HFFc6 (cell line): ENCODE measurements around the gene AVPI1. TPM values are rescaled to one million over a fixed set of nuclear protein-coding genes. Genes with fewer than 3 reads are reported as not detected.

ENCODE experiments used
- DNase-seq: peaks from one replicate; pipeline ENCODE4 v3.0.0-alpha.2; 2018
- H3K27ac Mint-ChIP-seq: 2 replicates; pipeline ENCODE4 v1.8.0; 2020; ENCODE audit warnings: mild to moderate bottlenecking, mixed read lengths
- H3K27me3 Mint-ChIP-seq: 2 replicates; pipeline ENCODE4 v1.8.0; 2021; ENCODE audit warnings: mild to moderate bottlenecking, moderate library complexity, mixed read lengths; ENCODE audit not compliant: insufficient read depth
- H3K36me3 Mint-ChIP-seq: 2 replicates; pipeline ENCODE4 v1.8.0; 2021; ENCODE audit warnings: low read depth, mixed read lengths
- H3K4me1 Mint-ChIP-seq: 2 replicates; pipeline ENCODE4 v1.8.0; 2020; ENCODE audit warnings: low read depth, mixed read lengths
- H3K4me3 Mint-ChIP-seq: 2 replicates; pipeline ENCODE4 v1.8.0; 2020; ENCODE audit warnings: mild to moderate bottlenecking, moderate library complexity, mixed read lengths
- H3K9me3 Mint-ChIP-seq: 2 replicates; pipeline ENCODE4 v1.8.0; 2020; ENCODE audit warnings: mild to moderate bottlenecking, mixed read lengths
- total RNA-seq, 6 experiments: library from RNA; stranded (reverse); fragmentation: NEBNext Ultra II Directional; extraction: Animal tissue kit (Norgen Biotek cat#: 25700); gene quantifications; 2 replicates in 1 of 6; 3 replicates in 5 of 6; pipeline ENCODE4 v1.2.3, GENCODE V29; 2021
- TF ChIP-seq, protein P1 (sequence below): fragments of 200-600 bp; sonication (generic); IDR thresholded peaks from 2 replicates; pipeline ENCODE4 v1.5.0; 2021; ENCODE audit warnings: antibody characterized with exemption, mild to moderate bottlenecking

The AVPI1 gene
- total RNA-seq, 6 experiments from 2014 or later, result 28.2 to 44.8 (median 39.5) TPM

GRCh38 chr10:97731346-97732051, 44.5 kb upstream of the AVPI1 start:
- Mint-ChIP-seq H3K4me3 (no peak overlapping the region), H3K4me1 (peaks cover 17% of the 10 kb centered on the region), H3K27me3 (peaks cover 5% of the 10 kb centered on the region), H3K27ac (no peak overlapping the region), H3K9me3 (no peaks in the 10 kb centered on the region), H3K36me3 (no peaks in the 10 kb centered on the region; the same call in 1 of the 2 replicates)
- TF ChIP-seq, protein P1, sequence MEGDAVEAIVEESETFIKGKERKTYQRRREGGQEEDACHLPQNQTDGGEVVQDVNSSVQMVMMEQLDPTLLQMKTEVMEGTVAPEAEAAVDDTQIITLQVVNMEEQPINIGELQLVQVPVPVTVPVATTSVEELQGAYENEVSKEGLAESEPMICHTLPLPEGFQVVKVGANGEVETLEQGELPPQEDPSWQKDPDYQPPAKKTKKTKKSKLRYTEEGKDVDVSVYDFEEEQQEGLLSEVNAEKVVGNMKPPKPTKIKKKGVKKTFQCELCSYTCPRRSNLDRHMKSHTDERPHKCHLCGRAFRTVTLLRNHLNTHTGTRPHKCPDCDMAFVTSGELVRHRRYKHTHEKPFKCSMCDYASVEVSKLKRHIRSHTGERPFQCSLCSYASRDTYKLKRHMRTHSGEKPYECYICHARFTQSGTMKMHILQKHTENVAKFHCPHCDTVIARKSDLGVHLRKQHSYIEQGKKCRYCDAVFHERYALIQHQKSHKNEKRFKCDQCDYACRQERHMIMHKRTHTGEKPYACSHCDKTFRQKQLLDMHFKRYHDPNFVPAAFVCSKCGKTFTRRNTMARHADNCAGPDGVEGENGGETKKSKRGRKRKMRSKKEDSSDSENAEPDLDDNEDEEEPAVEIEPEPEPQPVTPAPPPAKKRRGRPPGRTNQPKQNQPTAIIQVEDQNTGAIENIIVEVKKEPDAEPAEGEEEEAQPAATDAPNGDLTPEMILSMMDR, result peak; percentile 90
- DNase-seq, result peak; percentile 70

DNA sequence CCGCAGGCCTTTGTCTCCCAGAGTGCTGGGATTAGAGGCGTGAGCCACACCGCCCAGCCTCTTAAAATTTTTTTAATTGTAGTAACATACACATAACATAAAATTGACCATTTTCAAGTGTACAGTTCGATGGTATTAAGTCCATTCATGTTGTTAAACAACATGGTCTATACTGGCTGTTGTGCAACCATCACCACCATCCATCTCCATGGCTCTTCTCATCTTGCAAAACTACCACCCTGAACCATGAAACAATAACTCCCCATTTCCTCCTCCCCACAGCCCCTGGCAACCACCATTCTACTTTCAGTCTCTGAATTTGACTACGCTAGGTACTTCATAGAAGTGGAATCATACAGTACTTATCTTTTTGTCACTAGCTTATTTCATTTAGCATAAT, 42.0 kb upstream of the AVPI1 start:
- TF ChIP-seq, protein P1, result no peak
- DNase-seq, result no peak
- H3K36me3 Mint-ChIP-seq, result no peaks in the 10 kb centered on the region
- peaks cover 29% of the 10 kb centered on the region for H3K4me1 Mint-ChIP-seq
- H3K9me3 Mint-ChIP-seq, result no peaks in the 10 kb centered on the region
- H3K4me3 Mint-ChIP-seq, result no peak overlapping the region
- peaks cover 1% of the 10 kb centered on the region; the same call in 1 of the 2 replicates for H3K27me3 Mint-ChIP-seq
- H3K27ac Mint-ChIP-seq, result no peak overlapping the region

GRCh38 chr10:97726636-97727178, 39.7 kb upstream of the AVPI1 start:
- Mint-ChIP-seq H3K4me1 (peaks cover 26% of the 10 kb centered on the region), H3K27ac (peak overlapping the region; percentile 64), H3K27me3 (peaks cover 1% of the 10 kb centered on the region), H3K9me3 (no peaks in the 10 kb centered on the region), H3K4me3 (peak overlapping the region; percentile 79), H3K36me3 (no peaks in the 10 kb centered on the region)
- TF ChIP-seq, protein P1, result no peak
- DNase-seq, result peak; percentile 49

DNA sequence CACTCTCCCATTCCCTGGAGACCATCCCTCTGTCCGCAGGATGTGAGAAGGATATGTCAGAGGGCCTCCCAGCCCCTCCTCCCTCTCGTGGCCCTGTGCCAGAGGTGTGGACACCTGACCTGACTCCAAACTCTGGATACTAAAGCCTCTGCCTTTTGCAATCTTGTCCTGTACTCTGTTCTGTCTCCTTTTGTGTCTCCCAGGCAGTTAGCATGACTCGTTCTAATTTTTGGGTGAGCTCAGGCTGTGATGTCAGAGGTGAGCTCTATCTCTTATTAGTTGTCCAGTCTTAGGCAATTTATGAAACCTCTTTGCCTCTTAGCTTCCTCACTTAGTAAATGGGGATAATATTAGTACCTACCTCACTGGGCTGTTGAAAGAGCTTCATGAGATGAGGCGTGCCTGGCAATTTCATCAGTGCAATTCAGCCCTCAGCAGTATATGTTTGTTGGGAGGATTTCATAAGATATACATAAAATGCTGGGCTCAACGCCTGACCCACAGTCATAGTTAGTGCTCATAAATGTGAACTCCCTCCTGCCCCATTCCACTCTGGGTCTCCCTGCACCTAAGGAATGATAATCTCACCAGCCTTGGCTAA, 37.4 kb upstream of the AVPI1 start:
- no peaks in the 10 kb centered on the region for H3K9me3 Mint-ChIP-seq
- no peaks in the 10 kb centered on the region; the same call in 1 of the 2 replicates for H3K27me3 Mint-ChIP-seq
- 0 out of 2 replicates have a peak, but pooled peaks cover 6% of the 10 kb centered on the region for H3K36me3 Mint-ChIP-seq
- H3K27ac Mint-ChIP-seq, result peak overlapping the region; percentile 65; the same call in 1 of the 2 replicates
- no peak overlapping the region for H3K4me3 Mint-ChIP-seq
- peak; percentile 59 for DNase-seq
- TF ChIP-seq, protein P1, result no peak
- peaks cover 24% of the 10 kb centered on the region for H3K4me1 Mint-ChIP-seq

DNA sequence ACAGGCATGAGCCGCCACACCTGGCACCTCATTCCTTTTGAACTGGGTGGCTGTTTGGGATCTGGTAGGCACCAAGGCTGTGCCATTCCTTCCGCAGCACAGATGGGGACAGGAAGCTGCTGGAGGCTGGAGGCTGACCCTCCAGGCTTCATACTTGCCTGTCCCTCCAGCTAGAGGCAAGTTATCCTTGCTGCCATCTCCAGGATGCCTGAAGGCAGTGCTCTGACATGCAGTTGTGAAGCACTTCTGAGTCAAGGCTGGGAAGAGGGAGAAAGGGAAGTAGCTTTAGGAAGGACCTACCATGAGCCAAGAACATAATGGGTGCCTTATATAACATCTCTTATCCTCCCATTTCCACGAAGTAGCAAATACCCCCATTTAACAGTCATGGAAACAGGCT, 36.0 kb upstream of the AVPI1 start:
- TF ChIP-seq, protein P1, result 0 out of 2 replicates have a peak, but pooled peaks have one; percentile 6
- Mint-ChIP-seq H3K36me3 (peaks cover 17% of the 10 kb centered on the region), H3K27ac (no peak overlapping the region), H3K9me3 (no peaks in the 10 kb centered on the region), H3K27me3 (no peaks in the 10 kb centered on the region; the same call in 1 of the 2 replicates), H3K4me1 (peaks cover 39% of the 10 kb centered on the region), H3K4me3 (no peak overlapping the region)
- DNase-seq, result peak; percentile 34
